ENCODE measurements around the gene CDKN2B-AS1. TPM values are rescaled to one million over a fixed set of nuclear protein-coding genes. Genes with fewer than 3 reads are reported as not detected.

The CDKN2B-AS1 gene
- total and polyA plus RNA-seq, 2 experiments from 2014 or later, result 0.27 to 0.68 TPM

DNA sequence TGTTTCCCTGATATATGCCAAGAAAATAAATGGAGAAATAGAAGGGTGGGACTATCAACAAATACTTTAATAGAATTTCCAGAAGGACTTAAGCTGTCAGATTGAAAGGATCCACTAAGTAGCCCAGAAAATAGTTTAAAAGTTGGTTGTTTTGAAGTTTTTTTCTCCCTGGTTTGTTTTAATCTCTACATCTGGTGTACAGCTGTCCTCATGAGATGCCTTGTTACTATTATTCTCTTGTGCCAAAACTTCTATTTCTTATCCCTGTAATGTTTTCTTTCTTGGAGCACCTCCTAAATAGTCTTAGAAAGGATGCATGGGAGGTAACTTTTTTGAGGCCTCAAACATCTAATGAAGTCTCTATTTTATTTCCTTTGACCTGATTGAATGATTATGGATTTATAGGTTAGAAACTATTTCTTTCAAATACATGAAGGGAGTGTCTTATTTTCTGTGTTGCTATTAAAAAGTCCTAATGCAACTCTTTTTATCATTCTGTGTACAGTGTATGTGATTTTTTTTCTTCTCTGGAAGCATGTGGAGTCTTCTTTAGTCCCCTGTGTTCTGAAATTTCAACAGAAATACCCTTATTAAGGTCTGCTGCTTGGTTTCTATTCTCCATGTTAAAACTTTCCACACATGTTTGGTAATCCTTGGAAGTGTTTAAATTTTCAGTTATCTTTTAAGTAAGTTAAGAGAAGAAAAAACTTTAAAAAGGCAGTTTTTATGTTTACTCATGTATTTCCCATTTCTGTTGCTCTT lies 154.5 kb downstream of the CDKN2B-AS1 start:
- H3K36me3 ChIP-seq (replicated peaks; ENCODE audit: insufficient read depth, low read depth), result no peaks in the 10 kb centered on the region
- DNase-seq (ENCODE audit: low spot score), result no peak
- H3K9me3 ChIP-seq (ENCODE audit: low read depth), result no peaks in the 10 kb centered on the region
- no peaks in the 10 kb centered on the region for H3K4me1 ChIP-seq (ENCODE audit: insufficient read depth)
- H3K4me2 ChIP-seq, result no peak overlapping the region
- H3K27me3 ChIP-seq, result no peaks in the 10 kb centered on the region
- H4K20me1 ChIP-seq (ENCODE audit: insufficient read depth, poor library complexity, severe bottlenecking), result no peaks in the 10 kb centered on the region
- peak overlapping the region; percentile 33 for H3K27ac ChIP-seq
- no peaks in the 10 kb centered on the region for H3K79me2 ChIP-seq
- TF ChIP-seq EZH2 (IDR thresholded peaks at IDR 0.05; ENCODE audit: borderline replicate concordance), result no peak
- TF ChIP-seq, protein P1, sequence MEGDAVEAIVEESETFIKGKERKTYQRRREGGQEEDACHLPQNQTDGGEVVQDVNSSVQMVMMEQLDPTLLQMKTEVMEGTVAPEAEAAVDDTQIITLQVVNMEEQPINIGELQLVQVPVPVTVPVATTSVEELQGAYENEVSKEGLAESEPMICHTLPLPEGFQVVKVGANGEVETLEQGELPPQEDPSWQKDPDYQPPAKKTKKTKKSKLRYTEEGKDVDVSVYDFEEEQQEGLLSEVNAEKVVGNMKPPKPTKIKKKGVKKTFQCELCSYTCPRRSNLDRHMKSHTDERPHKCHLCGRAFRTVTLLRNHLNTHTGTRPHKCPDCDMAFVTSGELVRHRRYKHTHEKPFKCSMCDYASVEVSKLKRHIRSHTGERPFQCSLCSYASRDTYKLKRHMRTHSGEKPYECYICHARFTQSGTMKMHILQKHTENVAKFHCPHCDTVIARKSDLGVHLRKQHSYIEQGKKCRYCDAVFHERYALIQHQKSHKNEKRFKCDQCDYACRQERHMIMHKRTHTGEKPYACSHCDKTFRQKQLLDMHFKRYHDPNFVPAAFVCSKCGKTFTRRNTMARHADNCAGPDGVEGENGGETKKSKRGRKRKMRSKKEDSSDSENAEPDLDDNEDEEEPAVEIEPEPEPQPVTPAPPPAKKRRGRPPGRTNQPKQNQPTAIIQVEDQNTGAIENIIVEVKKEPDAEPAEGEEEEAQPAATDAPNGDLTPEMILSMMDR (IDR thresholded peaks at IDR 0.05; ENCODE audit: poor library complexity), result no peak
- no peak for TF ChIP-seq EZH2phosphoT487 (IDR thresholded peaks at IDR 0.05; ENCODE audit: low read depth, severe bottlenecking, unreplicated experiment)
- no peak overlapping the region for H2AFZ ChIP-seq
- no peaks in the 10 kb centered on the region for H3K9me2 ChIP-seq (replicated peaks; ENCODE audit: insufficient read depth)
- no peak overlapping the region for H3K4me3 ChIP-seq

DNA sequence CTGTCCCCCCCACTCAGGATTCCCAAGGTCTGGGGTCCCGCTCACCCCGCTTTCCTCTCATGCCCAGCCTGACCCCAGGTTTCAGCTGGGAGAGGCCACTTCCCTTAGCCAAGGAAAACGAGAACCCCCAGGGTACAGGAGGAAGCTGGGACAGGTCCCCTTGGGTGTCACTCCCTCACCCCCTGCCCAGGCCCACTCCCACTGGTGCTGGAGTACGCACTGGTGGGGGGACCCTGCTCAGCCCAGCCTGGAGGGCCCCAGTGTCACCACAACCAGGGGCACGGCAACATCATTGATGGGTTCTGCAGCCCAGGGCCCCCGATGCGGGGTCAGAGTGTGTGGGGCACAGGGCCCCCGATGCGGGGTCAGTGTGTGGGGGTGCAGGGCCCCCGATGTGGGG lies 159.5 kb downstream of the CDKN2B-AS1 start:
- TF ChIP-seq, protein P1 (IDR thresholded peaks at IDR 0.05; ENCODE audit: poor library complexity), result no peak
- Histone ChIP-seq H3K36me3 (replicated peaks; ENCODE audit: insufficient read depth, low read depth) (no peaks in the 10 kb centered on the region), H2AFZ (no peak overlapping the region), H3K9me3 (ENCODE audit: low read depth) (no peaks in the 10 kb centered on the region), H3K27ac (no peak overlapping the region), H3K4me2 (no peak overlapping the region), H3K27me3 (no peaks in the 10 kb centered on the region), H3K4me1 (ENCODE audit: insufficient read depth) (no peaks in the 10 kb centered on the region), H4K20me1 (ENCODE audit: insufficient read depth, poor library complexity, severe bottlenecking) (no peaks in the 10 kb centered on the region), H3K79me2 (no peaks in the 10 kb centered on the region), H3K9me2 (replicated peaks; ENCODE audit: insufficient read depth) (no peaks in the 10 kb centered on the region), H3K4me3 (no peak overlapping the region)
- WGBS (ENCODE audit: low lambda C conversion rate, missing lambda C conversion rate), result 99% methylated on average over 6 of the region's 10 CpGs
- DNase-seq (ENCODE audit: low spot score), result no peak

DNA sequence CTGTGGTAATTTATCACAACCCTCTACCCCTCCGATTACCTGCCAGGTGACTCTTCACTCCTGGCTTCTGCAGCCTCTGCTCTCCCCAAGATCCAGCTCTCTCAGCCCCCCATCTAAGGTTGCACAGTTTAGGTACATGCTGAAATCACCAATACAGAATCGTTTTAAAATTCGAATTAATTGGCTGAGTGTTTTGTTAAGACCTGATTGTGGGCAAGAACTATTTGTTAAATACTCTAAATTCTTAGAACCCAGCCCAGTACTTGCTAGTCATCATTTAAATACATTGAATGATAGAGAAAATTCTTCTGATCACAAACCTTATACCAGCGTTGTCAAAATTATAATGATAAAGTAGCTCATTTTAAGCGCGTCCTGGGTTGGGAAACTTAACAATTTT lies 162.0 kb downstream of the CDKN2B-AS1 start:
- Histone ChIP-seq H3K27ac (no peak overlapping the region), H3K4me2 (no peak overlapping the region)
- DNase-seq (ENCODE audit: low spot score), result no peak

More for the DNA sequence above, 162.0 kb downstream of the CDKN2B-AS1 start:
- Histone ChIP-seq H3K9me3 (ENCODE audit: low read depth) (no peaks in the 10 kb centered on the region), H3K9me2 (replicated peaks; ENCODE audit: insufficient read depth) (no peaks in the 10 kb centered on the region), H4K20me1 (ENCODE audit: insufficient read depth, poor library complexity, severe bottlenecking) (no peaks in the 10 kb centered on the region), H3K36me3 (replicated peaks; ENCODE audit: insufficient read depth, low read depth) (no peaks in the 10 kb centered on the region), H3K4me1 (ENCODE audit: insufficient read depth) (no peaks in the 10 kb centered on the region), H2AFZ (no peak overlapping the region), H3K4me3 (no peak overlapping the region), H3K27me3 (no peaks in the 10 kb centered on the region), H3K79me2 (no peaks in the 10 kb centered on the region)
- TF ChIP-seq, protein P1 (IDR thresholded peaks at IDR 0.05; ENCODE audit: poor library complexity), result no peak
- no peak for TF ChIP-seq EZH2phosphoT487 (IDR thresholded peaks at IDR 0.05; ENCODE audit: low read depth, severe bottlenecking, unreplicated experiment)
- TF ChIP-seq EZH2 (IDR thresholded peaks at IDR 0.05; ENCODE audit: borderline replicate concordance), result no peak
- 94% methylated on average over 6 of the region's 6 CpGs for WGBS (ENCODE audit: low lambda C conversion rate, missing lambda C conversion rate)
